HG03025 (cell line): ENCODE data around the gene EMP2.
"Not testable (repeated sequence)": the region's sequence is repeated elsewhere in the genome, so short reads cannot be mapped to it uniquely, and the experiment has no call there.

Source experiments
- ATAC-seq: cut with Tn5 transposase; IDR thresholded peaks from one replicate; pipeline ENCODE4 v1.9.1; 2021; ENCODE audit warnings: mild to moderate bottlenecking, moderate library complexity; ENCODE audit not compliant: unreplicated experiment, low FRiP score

Gene EMP2

DNA sequence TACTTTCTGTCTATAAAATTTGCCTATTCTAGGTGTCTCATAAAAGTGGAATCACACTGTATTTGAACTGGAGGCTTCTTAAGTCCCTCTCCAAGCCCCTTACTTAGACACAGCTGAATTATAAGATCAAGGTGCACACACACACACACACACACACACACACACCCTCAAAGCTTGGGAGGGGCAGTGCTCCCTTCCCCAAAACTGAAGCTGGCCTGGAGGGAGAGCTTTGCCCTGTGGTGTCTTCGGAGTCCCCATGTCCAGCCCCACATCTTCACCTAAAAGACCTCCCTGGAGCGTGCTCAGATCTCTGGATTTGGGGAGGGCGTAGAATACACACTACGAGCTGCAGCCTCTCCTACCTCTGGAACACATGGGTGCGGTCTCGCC is 828 bp downstream of the EMP2 start:
- ATAC-seq: no peak

- ATAC-seq: no peak
Observed at GRCh38 chr16:10578474-10579316, 1.7 kb downstream of the EMP2 start.

- ATAC-seq: no peak
Observed at GRCh38 chr16:10577305-10578202, 2.8 kb downstream of the EMP2 start.

GRCh38 chr16:10576390-10577304 is 3.8 kb downstream of the EMP2 start:
- ATAC-seq: no peak

DNA sequence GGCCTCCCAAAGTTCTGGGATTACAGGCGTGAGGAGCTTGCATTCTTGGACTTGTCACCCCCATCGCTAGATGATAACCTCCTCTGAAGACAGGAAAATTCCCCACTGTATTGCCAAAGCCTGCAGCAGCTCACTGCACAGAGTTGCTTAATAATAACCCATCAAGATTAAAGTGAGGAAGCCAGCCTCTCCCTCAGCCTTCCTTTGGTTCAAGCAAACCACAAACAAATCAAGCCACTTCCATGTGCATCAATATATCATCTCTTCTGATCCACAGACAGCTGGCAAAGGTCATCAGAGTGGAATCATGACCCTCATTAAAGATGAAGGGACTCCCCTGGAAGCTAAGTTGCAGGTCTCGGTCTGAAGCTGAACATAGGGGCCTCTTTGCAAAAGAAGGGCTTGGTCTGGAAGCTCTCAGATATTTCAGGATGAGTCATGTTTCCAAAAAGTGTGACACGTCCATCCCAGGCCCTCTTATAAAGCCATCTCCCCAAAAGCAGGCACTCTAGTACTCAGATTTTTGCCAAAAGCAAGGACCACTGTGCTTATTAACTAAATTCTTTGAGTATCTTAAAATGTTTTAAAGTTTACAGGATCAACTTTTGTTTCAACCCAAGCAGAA is 4.8 kb downstream of the EMP2 start:
- ATAC-seq: no peak

GRCh38 chr16:10572611-10573010 is 7.8 kb downstream of the EMP2 start:
- no peak for ATAC-seq

GRCh38 chr16:10571354-10571753 is 9.0 kb downstream of the EMP2 start:
- ATAC-seq: no peak

DNA sequence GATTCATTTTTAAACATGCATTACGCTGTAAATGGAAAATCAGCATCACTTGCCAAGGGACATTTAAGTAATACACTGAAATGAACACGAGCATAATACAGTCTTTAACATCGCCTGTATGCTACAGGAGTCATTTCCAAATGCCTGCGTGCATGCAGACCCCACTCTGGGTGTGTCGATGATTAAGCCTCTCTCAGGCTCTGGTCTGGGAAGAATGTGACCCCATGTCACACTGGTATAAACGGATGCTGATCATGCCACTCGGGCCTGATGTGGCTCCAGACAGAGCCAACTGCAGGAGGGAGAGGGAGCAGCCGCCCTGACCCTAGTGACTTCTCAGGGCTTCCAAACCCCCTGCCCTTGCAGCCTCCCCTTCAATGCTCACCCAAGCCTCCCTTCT is 10.8 kb downstream of the EMP2 start:
- ATAC-seq: no peak

DNA sequence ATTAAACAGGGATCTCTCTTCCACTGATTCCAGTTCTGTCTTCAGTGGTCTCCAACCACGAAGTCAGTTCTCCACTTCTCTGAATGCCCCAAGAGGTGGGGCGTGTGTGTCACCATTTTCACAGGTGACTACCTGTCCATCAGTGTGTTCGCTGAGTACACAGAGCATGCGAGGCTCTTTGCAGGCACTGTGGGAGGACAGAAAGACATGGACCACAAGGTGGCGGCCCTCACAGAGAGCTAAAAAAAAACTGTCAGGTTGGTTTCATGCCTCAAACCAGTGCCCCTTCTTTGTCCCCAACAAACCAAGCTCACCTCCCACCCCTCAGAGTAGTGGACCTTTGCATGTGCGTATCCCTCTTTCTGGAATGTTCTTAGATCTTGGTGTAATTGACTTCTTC is 13.8 kb downstream of the EMP2 start:
- ATAC-seq: no peak

DNA sequence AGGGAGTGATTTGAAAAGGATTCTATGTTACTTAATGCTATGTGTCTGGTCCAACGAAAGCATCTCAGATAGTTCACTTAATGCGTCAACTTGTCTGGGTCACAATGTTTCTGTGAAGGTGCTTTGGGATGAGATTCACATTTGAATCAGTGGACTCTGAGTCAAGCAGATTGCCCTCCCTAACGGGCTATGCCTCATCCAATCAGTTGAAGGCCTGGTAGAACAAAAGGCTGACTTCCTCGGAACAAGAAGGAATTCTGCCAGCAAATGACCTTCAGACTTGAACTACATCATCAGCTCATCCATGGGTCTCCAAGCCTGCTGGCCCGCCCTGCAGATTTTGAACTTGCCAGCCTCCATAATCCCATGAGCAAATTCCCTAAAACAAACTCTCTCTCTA is 15.2 kb downstream of the EMP2 start:
- ATAC-seq: no peak

DNA sequence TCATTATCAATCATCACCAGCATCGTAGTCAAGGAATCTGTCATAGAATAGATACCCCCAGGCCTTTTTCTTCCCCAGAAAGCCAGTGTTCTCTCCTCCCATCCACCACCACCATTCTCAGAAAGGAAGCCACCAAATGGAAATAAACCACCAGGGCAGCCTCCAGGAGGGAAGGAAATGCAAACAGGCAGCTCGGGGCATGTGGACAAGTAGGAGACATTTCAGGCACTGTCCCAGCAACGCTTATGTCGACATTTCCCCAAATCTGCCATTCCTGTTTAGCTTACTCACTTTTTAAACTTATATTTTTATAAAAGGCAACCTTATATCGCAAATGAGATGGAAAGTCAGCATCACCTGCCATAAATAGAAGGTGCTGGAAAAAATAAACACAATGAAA is 15.8 kb downstream of the EMP2 start:
- ATAC-seq: no peak

DNA sequence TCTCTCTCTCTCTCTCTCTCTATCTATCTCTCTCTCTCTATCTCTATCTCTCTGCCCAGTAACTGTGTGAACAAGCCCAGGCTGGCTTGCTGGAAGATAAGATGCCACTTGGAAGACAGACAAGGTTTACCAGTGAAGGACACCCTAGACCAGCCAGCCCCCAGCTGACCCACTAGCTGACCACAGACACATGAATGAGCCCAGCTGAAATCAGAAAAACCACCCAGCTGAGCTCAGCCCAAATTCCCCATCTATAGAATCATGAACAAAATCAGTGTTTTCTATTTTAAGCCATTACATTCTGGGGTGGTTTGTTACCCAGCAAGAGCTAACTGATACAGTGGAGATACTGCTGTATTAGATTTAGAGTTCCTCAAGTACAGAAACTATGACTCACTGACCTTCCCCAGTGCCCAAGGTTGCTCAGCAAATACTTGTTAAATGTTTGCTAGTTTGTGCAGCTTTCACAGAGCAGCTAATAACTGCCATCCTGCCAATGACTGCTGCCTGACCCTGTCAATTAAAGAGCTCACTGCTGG is 18.0 kb downstream of the EMP2 start:
- ATAC-seq: no peak

DNA sequence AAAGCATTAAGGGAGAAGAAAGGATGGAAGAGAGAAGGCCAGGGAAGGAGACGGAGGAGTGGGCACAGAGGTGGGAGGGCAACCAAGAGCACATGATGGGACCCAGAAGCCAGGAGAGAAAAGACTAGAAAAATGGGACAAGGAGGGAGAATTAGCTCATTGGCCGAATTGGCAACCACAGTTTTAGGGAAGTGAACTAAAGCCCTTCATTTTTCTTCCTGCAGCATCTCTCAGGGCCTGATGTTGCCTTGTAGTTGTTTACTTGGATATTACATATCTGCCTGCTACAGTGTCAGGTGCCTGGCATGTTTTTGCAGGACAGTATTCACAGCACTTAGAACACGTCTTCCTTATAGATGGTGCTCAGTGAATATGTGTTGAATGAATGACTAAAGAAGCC is 19.0 kb downstream of the EMP2 start:
- ATAC-seq: no peak

DNA sequence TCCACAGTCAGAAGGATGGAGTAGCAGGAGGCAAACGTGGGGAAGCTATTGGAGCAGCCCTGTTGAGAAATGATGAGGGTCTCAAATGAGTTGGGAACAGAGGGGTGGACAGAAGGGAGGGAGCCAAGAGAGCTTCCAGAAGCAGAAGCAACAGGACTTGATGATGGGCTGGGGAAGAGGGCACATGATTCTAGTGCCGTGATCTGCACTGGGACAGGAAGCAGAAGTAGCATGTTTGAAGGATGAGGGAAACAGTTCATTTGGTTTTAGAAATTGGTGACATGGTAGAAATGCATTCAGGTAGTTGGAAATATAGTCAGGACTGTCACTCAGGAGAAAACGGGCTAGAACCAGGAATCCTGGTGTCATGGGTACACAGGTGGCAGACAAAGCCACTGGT is 19.4 kb downstream of the EMP2 start:
- no peak for ATAC-seq

GRCh38 chr16:10559792-10560191 is 20.6 kb downstream of the EMP2 start:
- ATAC-seq: not testable (repeated sequence)

DNA sequence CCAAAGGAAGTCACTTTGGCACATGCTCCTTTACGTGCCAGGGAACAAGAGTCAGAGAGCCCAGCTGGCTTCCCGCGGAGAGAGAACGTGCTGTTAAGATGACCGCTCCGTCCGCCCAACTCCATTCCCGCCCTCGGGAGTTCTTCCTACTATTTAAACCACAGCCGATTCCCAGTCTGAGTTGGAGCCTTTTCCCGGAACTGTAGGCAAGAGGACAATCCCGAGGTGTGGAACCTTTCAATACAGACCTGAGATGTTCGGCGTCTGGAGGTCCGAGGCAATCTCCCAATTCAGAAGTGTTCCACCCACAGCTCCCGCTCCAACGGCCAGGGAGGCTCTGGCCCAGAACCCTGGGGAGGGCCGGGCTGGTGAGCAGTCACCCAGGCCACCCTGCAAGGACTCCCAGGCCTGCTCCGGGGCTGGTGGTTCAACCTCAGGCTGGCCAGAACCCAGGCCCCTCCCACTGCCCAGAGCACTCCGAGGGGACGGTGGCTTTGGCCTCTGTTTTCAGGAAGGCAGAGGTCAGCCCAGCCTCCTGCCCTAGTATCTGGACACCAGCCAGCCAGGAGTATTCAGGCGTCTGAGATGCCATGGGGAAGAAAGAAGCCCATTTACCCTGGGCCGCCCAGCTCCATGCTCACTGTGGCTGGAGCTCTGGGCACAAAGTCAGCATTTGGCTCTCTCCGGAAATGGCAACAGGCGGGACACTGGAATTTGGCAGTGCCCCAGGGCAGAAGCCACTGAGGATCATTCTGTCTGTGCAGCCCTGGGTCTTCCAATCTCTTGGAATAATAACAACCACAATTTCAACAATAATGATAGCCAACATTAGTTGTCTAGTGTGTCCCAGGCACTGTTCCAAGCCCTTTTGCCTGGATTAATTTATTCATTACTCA is 21.4 kb downstream of the EMP2 start:
- ATAC-seq: no peak

DNA sequence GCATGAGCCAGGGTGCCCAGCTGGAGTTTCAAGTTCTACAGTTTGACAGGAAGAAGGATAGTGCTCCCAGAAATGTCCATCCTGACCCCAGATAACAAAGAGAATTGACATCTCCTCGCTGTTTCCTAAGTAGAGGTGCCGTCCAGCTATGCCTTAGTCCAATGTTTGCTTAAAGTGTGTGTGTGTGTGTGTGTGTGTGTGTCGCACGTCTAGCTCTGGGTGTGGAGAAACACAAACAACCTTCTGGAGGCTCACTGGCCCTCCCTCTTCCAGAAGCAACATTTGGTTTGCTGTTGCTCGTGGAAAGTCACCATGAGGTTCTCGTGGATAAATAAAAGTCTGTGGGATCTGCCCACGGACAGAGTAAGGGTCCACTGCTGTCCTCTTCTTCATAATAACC is 22.1 kb downstream of the EMP2 start:
- ATAC-seq: no peak

GRCh38 chr16:10557750-10558149 is 22.6 kb downstream of the EMP2 start:
- ATAC-seq: no peak

DNA sequence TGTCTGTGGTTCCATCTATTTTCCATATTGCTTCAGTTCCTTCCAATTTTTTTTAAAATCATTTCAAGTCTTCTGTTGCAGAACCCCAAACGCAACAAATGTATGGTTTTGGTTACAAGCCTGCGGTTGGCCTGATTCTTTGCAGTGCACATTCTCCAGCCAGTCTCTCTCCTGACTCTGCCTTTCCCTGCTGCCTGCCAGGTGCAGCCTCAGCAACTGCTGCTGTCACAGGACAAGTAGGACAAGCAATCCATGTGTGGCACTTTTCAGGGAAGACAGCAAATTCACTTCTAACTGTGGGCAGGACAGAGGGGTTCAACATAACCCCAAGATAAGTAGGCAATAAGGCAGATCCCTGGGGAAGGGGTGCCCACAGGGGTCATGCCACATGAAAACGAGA is 24.2 kb downstream of the EMP2 start:
- no peak for ATAC-seq
